T-cell (primary cell): ENCODE results near the gene IZUMO4. TPM values are rescaled to one million over a fixed set of nuclear protein-coding genes. Genes with fewer than 3 reads are reported as not detected.

Experiments used
- ATAC-seq, 4 experiments: fragments of 200-7000 bp in 3 of 4; fragments of 150-1000 bp in 1 of 4; cut with Tn5 transposase; replicated peaks in 1 of 4; 1 replicate in 3 of 4; 2 replicates in 1 of 4; pipeline ENCODE4 v1.10.0; 2021; ENCODE audit warnings: moderate library complexity in 3 of 4, mild to moderate bottlenecking in 2 of 4, moderate number of reproducible peaks in 1 of 4
- CTCF ChIA-PET, 2 donors: fragments of 300-600 bp; sonication (Branson Sonifier 250); formaldehyde crosslinking; loops; one replicate each; lab custom pipeline; 2022; ENCODE audit warnings: antibody characterized with exemption in 2 of 2; lab: Charles Lee
- POLR2A ChIA-PET, 2 donors: fragments of 300-600 bp; sonication (Branson Sonifier 250); formaldehyde crosslinking; loops; one replicate each; lab custom pipeline; 2022; ENCODE audit warnings: antibody characterized with exemption in 2 of 2; lab: Charles Lee
- DNase-seq, 35 experiments: peaks; one replicate each; pipeline versions ENCODE4 v3.0.0 to v3.0.0-alpha.2; 2013 to 2023
- H3K27ac ChIP-seq: one replicate; pipeline ENCODE4 v1.5.1; 2013; ENCODE audit warnings: low read length
- H3K27me3 ChIP-seq, 2 experiments: replicated peaks in 1 of 2; 1 replicate in 1 of 2; 2 replicates in 1 of 2; pipeline versions ENCODE4 v1.6.1 to v1.7.0; 2013; ENCODE audit warnings: low read length in 1 of 2, mixed read lengths in 1 of 2; ENCODE audit not compliant: control insufficient read depth in 2 of 2, insufficient read depth in 2 of 2; ENCODE audit errors: extremely low read depth in 1 of 2
- H3K36me3 ChIP-seq, 2 donors: 1 replicate in 1 of 2; 2 replicates in 1 of 2; pipeline versions ENCODE4 v1.6.1 to v1.7.0; 2013; ENCODE audit warnings: low read length in 1 of 2; ENCODE audit not compliant: control insufficient read depth in 2 of 2, insufficient read depth in 1 of 2; ENCODE audit errors: extremely low read depth in 1 of 2
- H3K4me1 ChIP-seq, 2 experiments: 1 replicate in 1 of 2; 2 replicates in 1 of 2; pipeline versions ENCODE4 v1.6.1 to v1.7.0; 2013; ENCODE audit warnings: low read length in 2 of 2, mixed read lengths in 1 of 2; ENCODE audit not compliant: insufficient read depth in 2 of 2, control insufficient read depth in 1 of 2; ENCODE audit errors: extremely low read depth in 1 of 2
- H3K4me3 ChIP-seq, 2 donors: 1 replicate in 1 of 2; 2 replicates in 1 of 2; pipeline versions ENCODE4 v1.5.1 to v1.7.0; 2013; ENCODE audit warnings: mild to moderate bottlenecking in 2 of 2, low read length in 1 of 2, moderate library complexity in 1 of 2; ENCODE audit not compliant: control insufficient read depth in 1 of 2; ENCODE audit errors: extremely low read depth in 1 of 2
- H3K9me3 ChIP-seq: 2 replicates; pipeline ENCODE4 v1.7.0; 2013
- H3K27ac Mint-ChIP-seq, 2 donors: one replicate each; pipeline ENCODE4 v1.8.0; 2020 to 2021; ENCODE audit warnings: mild to moderate bottlenecking in 2 of 2, mixed read lengths in 2 of 2
- H3K27me3 Mint-ChIP-seq, 2 donors: one replicate each; pipeline ENCODE4 v1.8.0; 2021 to 2022; ENCODE audit warnings: mixed read lengths in 2 of 2
- H3K36me3 Mint-ChIP-seq: one replicate; pipeline ENCODE4 v1.8.0; 2021; ENCODE audit warnings: mixed read lengths
- H3K4me1 Mint-ChIP-seq, 3 donors: one replicate each; pipeline ENCODE4 v1.8.0; 2020 to 2022; ENCODE audit warnings: mixed read lengths in 3 of 3, mild to moderate bottlenecking in 1 of 3
- H3K4me3 Mint-ChIP-seq, 3 donors: one replicate each; pipeline ENCODE4 v1.8.0; 2020 to 2022; ENCODE audit warnings: mild to moderate bottlenecking in 3 of 3, mixed read lengths in 3 of 3, moderate library complexity in 3 of 3
- H3K9me3 Mint-ChIP-seq, 3 donors: one replicate each; pipeline ENCODE4 v1.8.0; 2020 to 2022; ENCODE audit warnings: mixed read lengths in 3 of 3
- WGBS: methylation state at CpG from one replicate; pipeline ENCODE4 v1.1.5; 2013; ENCODE audit warnings: missing lambda C conversion rate; ENCODE audit not compliant: insufficient coverage; 5-methylcytosine and 5-hydroxymethylcytosine counted together
- total RNA-seq, 35 experiments: library from RNA in 6 of 35; stranded (reverse) in 6 of 35; fragments of 120-200 nt in 1 of 35; gene quantifications; one replicate each; pipeline versions ENCODE4 v1.2.1 to v1.2.4 and lab custom pipeline; 2013 to 2026

The IZUMO4 gene
- total RNA-seq, 5 donors from 2014 or later (not counting 1 experiment from before 2014, with no cell fraction given), result 14.0 to 23.5 (median 19.7) TPM

DNA sequence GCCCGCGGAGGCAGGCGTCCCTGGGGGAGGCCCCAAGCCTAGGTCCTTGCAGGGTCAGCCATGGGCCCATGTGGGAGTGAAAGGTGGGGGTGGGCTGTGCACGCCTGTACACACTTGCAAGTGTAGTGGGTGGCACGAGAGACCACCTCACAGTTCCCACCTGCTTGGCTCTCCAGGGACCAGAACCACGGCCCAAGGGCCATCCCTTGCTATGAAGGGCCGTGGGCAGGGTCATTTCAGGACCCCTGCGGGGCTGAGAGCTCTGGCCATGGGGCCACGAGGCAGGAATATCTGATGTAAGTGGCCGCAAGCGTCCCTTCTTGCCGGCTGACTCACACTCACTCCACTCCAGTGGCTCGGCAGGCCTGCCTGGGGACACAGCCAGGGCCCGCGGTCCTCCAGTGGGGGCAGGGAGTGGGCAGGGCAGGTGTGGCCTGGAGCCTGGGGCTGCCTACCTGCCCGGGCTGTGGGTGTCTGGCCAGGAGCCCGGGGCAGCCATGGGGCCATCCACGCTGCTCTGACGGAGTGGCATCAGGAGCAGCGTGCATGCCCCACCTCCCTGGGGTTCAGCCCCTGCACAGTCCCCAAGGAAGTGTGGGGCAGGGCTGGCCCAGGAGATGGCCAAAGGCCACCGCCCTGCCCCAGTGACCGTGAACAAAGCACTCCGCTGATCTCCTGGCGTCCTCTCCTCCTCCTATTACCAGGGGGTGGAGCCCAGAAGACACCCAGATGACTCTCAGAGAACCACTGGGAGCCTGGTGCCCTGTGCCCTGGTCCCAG, 37.1 kb upstream of the IZUMO4 start:
- Histone ChIP-seq H3K27ac (peak overlapping the region; percentile 95), H3K4me3 (peak overlapping the region in 1 of 2 donors; percentile 81), H3K9me3 (no peaks in the 10 kb centered on the region), H3K4me1 (peaks cover 50 to 76% of the 10 kb centered on the region in 2 experiments), H3K27me3 (no peaks in the 10 kb centered on the region), H3K36me3 (no peaks in the 10 kb centered on the region)
- 94% methylated on average over 13 of the region's 24 CpGs for WGBS
- ChIA-PET POLR2A (no interaction called here), CTCF (interaction anchor here in 1 of 2 donors (0.5 kb wide), 1 partner anchor 13 kb away, joined by 3 read pairs; no protein-coding TSS in a partner anchor)
- no peaks in the 10 kb centered on the region for H3K27me3 Mint-ChIP-seq
- H3K4me3 Mint-ChIP-seq, result peak overlapping the region; percentile 87 to 89 (median 89)
- DNase-seq (no peak), ATAC-seq (no peak)
- no peaks in the 10 kb centered on the region for H3K9me3 Mint-ChIP-seq
- H3K4me1 Mint-ChIP-seq, result peaks cover 47 to 66% (median 58%) of the 10 kb centered on the region in 3 donors
- H3K36me3 Mint-ChIP-seq, result no peaks in the 10 kb centered on the region
- peak overlapping the region; percentile 96 to 98 for H3K27ac Mint-ChIP-seq

DNA sequence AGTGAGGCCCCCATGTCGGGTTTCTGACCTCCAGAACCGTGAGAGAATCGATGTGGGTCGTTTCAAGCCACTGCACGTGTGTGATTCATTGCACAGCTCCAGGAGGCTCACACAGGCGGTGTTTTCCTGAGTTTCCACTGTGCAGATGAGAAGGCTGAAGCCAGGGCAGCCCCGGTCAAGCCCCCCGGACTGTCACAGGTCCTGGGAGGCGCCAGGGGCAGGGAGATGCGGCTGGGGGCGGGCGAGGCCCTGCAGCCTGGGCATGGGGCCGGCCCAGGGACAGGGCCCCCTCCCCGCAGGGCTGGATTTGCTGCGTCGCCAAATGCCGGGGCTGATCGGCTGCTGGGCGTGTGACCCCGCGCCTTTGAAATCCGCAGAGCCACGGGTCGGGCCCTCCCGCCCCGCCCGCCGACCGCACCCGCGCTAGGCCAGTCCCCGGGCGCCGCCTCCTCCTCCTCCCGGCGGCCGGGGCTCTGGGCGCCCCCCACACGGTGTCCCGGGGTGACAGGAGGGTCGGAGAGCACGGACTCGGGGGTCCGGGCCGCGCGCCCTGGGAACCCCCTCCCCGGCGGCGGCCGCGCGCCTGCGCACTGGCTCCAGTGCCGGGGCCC, 35.7 kb upstream of the IZUMO4 start:
- Mint-ChIP-seq H3K4me1 (peaks cover 36 to 55% (median 48%) of the 10 kb centered on the region in 3 donors), H3K36me3 (no peaks in the 10 kb centered on the region), H3K27ac (peak overlapping the region; percentile 96 to 98), H3K9me3 (no peaks in the 10 kb centered on the region), H3K27me3 (no peaks in the 10 kb centered on the region), H3K4me3 (peak overlapping the region; percentile 88 to 89 (median 89))
- Histone ChIP-seq H3K4me1 (peaks cover 44 to 63% of the 10 kb centered on the region in 2 experiments), H3K27ac (peak overlapping the region; percentile 95), H3K4me3 (peak overlapping the region; percentile 56 to 81), H3K27me3 (no peaks in the 10 kb centered on the region), H3K36me3 (no peaks in the 10 kb centered on the region), H3K9me3 (no peaks in the 10 kb centered on the region)
- peak in 1 of 35 experiments; percentile 39 for DNase-seq
- ChIA-PET CTCF (no interaction called here), POLR2A (interaction anchor here in 1 of 2 donors (1.2 kb wide), 1 partner anchor 19 kb away, joined by 5 read pairs; no protein-coding TSS in a partner anchor)
- ATAC-seq, result peak; percentile 51 to 66 (median 59)
- under 1% methylated on average over 54 of the region's 55 CpGs for WGBS

DNA sequence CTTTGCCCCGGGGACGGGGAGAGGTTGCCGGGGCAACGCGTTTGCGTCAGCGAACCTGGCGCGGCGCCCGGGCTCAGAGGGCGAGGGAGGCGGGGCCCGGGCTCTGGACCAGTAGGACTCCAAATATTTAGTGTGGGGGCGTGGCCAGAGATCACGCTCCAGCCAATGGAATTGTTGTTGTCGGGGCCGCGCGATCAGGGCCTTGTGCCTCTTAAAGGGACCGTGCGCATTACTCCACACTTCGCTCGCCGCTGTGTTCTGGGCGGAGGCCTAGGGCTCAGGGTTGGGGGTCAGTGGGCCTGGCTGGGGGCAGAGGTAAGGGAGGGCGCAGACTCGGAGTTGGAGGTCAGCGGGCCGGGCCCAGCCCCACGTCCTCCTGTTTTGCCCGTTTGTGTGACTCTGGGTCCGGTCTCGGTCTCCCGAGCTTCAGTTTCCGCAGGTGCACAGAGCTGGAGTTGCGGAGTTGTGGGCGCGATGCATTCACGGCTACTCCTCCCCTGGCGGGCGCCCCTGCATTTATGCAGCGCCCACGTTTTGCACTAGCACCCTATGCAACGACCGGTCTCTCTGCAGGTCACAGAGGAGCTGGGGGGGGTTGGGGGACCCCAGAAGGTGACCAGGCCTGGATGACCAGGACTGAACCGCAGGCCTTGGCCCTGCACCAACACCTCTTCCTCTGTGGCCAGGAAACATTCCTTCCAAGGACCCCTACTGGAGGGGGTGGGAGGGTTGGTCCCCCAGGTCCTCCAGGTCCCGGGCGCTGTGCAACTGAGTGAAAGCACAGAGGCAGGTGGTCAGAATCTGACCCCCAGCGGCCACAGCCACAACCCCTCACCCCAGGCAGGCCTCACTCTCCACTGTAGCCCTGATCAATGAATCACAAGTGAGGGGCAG, 35.0 kb upstream of the IZUMO4 start:
- CTCF ChIA-PET, result interaction anchor here in 1 of 2 donors (0.7 to 1.0 kb wide), 2 partner anchors 10 to 97 kb away, joined by 3 read pairs; no protein-coding TSS in a partner anchor
- 0% methylated on average over 37 of the region's 50 CpGs for WGBS
- H3K4me3 Mint-ChIP-seq, result peak overlapping the region; percentile 88 to 89 (median 89)

GRCh38 chr19:2062389-2062729, 34.4 kb upstream of the IZUMO4 start:
- Histone ChIP-seq H3K4me1 (peaks cover 35 to 50% of the 10 kb centered on the region in 2 experiments), H3K27ac (peak overlapping the region; percentile 81), H3K27me3 (no peaks in the 10 kb centered on the region), H3K9me3 (no peaks in the 10 kb centered on the region), H3K4me3 (peak overlapping the region; percentile 56 to 68), H3K36me3 (no peaks in the 10 kb centered on the region)
- ATAC-seq (no peak), DNase-seq (no peak)
- ChIA-PET CTCF (interaction anchor here in 1 of 2 donors (0.7 to 1.0 kb wide), 3 partner anchors 10 to 97 kb away, joined by 3 read pairs; no protein-coding TSS in a partner anchor), POLR2A (interaction anchor here in 1 of 2 donors (0.7 kb wide), 1 partner anchor 13 kb away, joined by 3 read pairs; no protein-coding TSS in a partner anchor)
- Mint-ChIP-seq H3K27ac (peak overlapping the region; percentile 77 to 95), H3K27me3 (no peaks in the 10 kb centered on the region), H3K36me3 (no peaks in the 10 kb centered on the region), H3K9me3 (no peaks in the 10 kb centered on the region), H3K4me3 (peak overlapping the region; percentile 88 to 89 (median 89)), H3K4me1 (peaks cover 29 to 44% (median 38%) of the 10 kb centered on the region in 3 donors)
- WGBS, result 78% methylated on average over 7 of the region's 10 CpGs

More for the DNA sequence above, 35.0 kb upstream of the IZUMO4 start:
- H3K9me3 ChIP-seq, result no peaks in the 10 kb centered on the region
- peaks cover 39 to 56% of the 10 kb centered on the region in 2 experiments for H3K4me1 ChIP-seq
- ATAC-seq, result peak; percentile 88 to 93 (median 90)
- POLR2A ChIA-PET, result interaction anchor here in 1 of 2 donors (0.7 kb wide), 1 partner anchor 12 kb away, joined by 3 read pairs; no protein-coding TSS in a partner anchor
- H3K27me3 ChIP-seq, result no peaks in the 10 kb centered on the region
- Mint-ChIP-seq H3K4me1 (peaks cover 34 to 50% (median 45%) of the 10 kb centered on the region in 3 donors), H3K36me3 (no peaks in the 10 kb centered on the region), H3K9me3 (no peaks in the 10 kb centered on the region), H3K27me3 (no peaks in the 10 kb centered on the region), H3K27ac (peak overlapping the region; percentile 92 to 95)
- peak overlapping the region; percentile 56 to 68 for H3K4me3 ChIP-seq
- DNase-seq, result peak; percentile 98 to 100 (median 99)
- H3K27ac ChIP-seq, result peak overlapping the region; percentile 95
- no peaks in the 10 kb centered on the region for H3K36me3 ChIP-seq

- DNase-seq, result no peak
- no peaks in the 10 kb centered on the region for H3K27me3 ChIP-seq
- H3K36me3 Mint-ChIP-seq, result no peaks in the 10 kb centered on the region
- peak overlapping the region; percentile 77 to 95 for H3K27ac Mint-ChIP-seq
- 90% methylated on average over 5 of the region's 9 CpGs for WGBS
- no peaks in the 10 kb centered on the region for H3K27me3 Mint-ChIP-seq
- ATAC-seq, result no peak
- no peaks in the 10 kb centered on the region for H3K9me3 Mint-ChIP-seq
- no peaks in the 10 kb centered on the region for H3K36me3 ChIP-seq
- ChIA-PET POLR2A (no interaction called here), CTCF (interaction anchor here in 1 of 2 donors (1.0 kb wide), 2 partner anchors 11 to 25 kb away, joined by 3 read pairs; no protein-coding TSS in a partner anchor)
- H3K4me3 ChIP-seq, result no peak overlapping the region
- H3K4me3 Mint-ChIP-seq, result peak overlapping the region; percentile 88 to 89 (median 89)
- no peaks in the 10 kb centered on the region for H3K9me3 ChIP-seq
- H3K4me1 ChIP-seq, result peaks cover 32 to 46% of the 10 kb centered on the region in 2 experiments
- H3K27ac ChIP-seq, result no peak overlapping the region
- peaks cover 29 to 39% (median 36%) of the 10 kb centered on the region in 3 donors for H3K4me1 Mint-ChIP-seq
Measured at GRCh38 chr19:2062770-2063169, 33.9 kb upstream of the IZUMO4 start.
